HG03045 (cell line): ENCODE measurements around the gene PLCD1.

Experiments used
- ATAC-seq: cut with Tn5 transposase; IDR thresholded peaks from one replicate; pipeline ENCODE4 v1.9.1; 2021; ENCODE audit warnings: mild to moderate bottlenecking, moderate library complexity; ENCODE audit not compliant: unreplicated experiment

PLCD1 gene

DNA sequence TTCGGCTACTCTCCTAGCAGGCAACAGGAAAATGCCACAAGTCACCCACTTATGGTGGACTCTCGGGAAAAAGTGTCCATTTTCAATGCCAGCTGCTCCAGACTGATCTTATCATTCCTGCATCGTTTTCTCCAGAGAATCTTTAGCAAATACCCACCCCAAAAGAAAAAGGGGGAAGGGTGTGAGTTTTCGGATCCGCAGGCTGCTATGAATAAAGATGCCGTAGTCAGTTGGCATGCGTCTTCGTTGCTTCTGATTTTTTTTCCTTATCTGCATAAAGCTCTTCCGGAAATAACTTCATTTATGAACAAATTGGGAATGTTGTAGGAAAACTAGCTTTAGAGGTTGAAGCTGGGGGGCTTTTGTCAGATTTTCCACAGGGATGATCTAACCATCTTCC, 61.2 kb downstream of the PLCD1 start:
- no peak for ATAC-seq

DNA sequence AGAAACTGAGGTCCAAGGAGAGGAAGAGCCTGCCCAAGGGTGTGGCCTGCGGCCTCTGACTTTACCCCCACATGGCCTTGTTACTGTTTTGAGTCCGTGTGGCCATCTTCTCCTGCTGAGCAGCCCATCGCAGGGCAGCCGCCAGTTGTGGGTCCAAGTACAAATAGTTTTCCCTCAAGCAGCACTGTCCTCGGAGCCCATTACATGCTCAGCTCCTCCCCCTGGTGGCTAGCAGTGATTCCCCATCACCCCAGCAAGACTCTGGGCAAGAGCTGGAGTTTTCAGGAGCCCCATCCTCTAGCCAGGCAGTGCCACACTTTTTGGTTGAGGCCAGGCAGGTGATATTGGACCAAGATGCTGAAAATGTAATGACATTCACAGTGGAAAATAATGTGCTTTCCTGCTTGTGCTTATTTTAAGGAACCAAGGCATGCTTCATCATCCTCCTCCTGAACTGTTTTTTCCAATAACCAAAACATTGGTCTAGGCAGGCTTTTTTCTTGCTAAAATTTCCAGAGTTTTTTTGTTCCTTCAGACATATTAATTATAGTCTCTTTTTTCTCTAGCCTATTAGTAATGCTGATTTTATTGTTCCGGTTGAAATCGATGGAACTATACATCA, 62.1 kb downstream of the PLCD1 start:
- ATAC-seq = no peak

DNA sequence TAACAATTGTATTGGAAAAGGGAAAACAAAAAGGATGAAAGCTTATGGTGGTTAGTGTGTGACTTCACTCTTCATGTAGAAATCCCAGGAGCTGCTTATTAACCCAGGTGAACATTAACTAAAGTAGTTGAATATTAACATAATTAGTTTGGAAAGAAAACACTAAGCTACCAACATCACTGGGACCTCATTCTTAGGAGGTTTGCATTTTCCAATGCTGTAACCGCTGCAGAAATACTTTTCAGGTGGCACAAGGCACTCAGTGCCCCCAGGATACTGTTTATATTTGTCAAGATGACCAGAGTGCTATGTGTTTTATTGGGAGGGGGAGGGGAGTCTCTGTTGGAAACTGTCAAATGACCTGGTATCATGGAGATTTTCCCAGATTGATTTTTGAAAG, 64.7 kb downstream of the PLCD1 start:
- no peak for ATAC-seq

DNA sequence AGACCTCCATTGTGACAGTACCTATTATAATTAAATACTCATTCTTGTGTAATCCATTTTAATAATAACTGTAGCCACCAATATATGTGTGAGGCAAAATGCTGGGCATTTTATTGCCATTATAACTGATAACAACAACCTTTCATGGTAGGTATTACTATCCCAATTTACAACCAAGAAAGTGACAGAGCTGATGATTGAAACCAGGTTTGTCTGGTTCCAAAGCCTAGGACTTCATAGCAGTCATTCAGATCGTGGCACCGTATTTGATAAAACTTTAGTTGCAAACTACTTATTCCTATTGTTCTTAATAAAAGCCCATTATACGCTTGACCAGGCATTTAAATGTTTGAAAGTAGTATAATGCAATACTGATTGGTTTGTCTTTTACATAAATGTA, 65.3 kb downstream of the PLCD1 start:
- ATAC-seq = no peak

DNA sequence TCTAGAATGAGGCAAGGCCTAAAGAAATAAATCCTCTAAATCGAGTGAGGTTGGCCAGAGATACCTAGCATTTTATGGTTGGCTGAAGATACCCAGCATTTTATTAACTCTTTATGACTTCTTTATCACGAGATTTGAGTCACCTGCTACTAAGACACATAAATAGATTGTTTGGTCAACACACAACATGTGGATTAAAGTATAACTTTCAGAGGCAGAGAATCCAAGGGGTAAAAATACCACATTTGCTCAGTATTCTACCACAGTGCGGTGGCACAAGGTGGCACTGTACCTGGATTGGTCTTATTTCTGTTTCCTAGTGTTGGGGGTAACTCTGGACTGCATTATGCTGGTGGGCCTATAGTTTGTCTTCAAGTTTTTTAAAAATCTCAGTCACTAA, 65.8 kb downstream of the PLCD1 start:
- no peak for ATAC-seq

DNA sequence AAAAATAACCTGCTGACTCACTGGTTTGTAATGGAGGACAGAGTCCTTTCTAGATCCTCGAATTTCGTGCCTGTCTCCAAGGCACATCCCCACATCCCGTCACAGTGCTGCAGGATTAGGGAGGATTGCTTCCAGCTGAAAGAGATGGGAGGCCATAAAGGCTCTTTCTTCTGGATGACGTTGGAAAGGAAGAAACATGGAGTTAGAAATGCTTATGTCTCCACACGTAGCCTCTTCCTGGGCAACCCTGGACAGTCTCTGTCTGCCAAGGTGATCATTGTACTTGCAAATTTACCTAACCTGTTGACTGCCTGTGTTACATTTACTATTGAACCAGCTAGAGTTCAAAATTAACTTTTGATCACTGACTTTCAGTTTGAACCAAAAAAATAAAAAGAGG, 66.4 kb downstream of the PLCD1 start:
- ATAC-seq = no peak

DNA sequence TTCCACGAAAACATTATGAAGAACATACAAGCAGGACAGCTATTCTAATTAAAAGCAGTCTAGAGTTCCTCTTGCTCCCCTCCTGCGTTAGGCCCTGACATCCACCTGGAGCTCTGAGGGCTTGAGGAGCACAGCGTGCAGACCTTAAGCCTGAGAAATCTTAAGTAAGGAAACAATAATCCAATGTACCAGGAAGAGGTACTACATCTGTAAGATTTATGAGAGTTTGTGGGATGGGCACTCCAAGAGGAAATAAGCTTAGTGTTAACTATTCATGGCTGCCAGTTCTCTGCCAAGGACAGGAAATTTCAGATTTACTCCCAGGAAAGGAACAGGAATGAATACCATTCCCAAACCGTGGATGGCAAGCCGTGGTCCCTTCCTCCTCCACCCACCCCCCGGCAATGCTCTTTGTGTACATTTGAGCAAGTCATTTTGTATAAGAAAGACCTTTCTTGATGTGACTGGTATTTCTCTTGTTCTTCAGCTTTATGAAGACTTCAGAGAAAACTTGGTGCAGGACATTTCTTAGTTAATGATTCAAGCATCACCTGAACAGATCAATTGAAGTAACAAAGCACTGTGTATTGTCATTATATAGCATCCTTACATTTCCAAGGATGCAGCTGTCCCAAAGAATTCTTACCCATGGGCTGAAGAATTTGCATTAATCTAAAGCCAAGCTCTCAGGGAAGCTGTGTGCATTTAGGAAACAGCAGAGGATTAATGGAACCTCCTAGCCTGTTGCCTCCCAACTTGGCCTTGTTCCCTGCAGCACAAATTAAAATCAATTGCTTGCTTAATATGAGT, 67.6 kb downstream of the PLCD1 start:
- no peak for ATAC-seq

DNA sequence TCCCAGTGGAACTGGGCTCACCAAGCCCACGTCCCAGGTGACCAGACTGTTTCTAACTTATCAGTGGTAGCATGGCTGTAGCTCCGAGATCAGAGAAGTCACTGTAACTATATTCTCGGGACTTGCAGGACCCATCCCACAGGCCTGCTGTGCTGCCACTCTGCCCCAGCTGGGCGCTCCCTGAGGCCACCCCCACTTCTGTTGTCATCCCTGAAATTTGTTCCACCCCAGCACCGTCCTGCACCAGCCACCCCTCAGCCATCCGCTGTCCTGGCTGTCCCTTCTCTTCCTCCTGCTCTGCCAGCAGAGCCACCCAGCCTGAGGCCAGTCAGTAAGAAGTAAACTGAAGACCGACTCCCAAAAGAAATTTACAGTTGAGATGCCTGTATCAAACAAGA, 71.9 kb downstream of the PLCD1 start:
- no peak for ATAC-seq
